Large intestine (tissue), 12 donors: ENCODE data around the gene RNF5. TPM values are rescaled to one million over a fixed set of nuclear protein-coding genes. Genes with fewer than 3 reads are reported as not detected.
A peak's percentile ranks its signal among the peaks of the same experiment; 100 is the strongest.

Experiments used
- DNase-seq, 2 donors: peaks; one replicate each; pipeline versions ENCODE4 v3.0.0 to v3.0.0-alpha.2; 2013
- H3K27ac ChIP-seq: one replicate; pipeline ENCODE4 v1.5.1; 2013; ENCODE audit warnings: low read length
- H3K27me3 ChIP-seq: 2 replicates; pipeline ENCODE4 v1.6.1; 2013; ENCODE audit warnings: low read length; ENCODE audit not compliant: control insufficient read depth, insufficient read depth
- H3K36me3 ChIP-seq: 2 replicates; pipeline ENCODE4 v1.6.1; 2013; ENCODE audit warnings: low read length; ENCODE audit not compliant: control insufficient read depth, insufficient read depth
- H3K4me1 ChIP-seq: one replicate; pipeline ENCODE4 v1.6.1; 2013; ENCODE audit warnings: low read length; ENCODE audit not compliant: control insufficient read depth, insufficient read depth
- H3K4me3 ChIP-seq: one replicate; pipeline ENCODE4 v1.5.1; 2013; ENCODE audit warnings: low read length
- H3K9me3 ChIP-seq: one replicate; pipeline ENCODE4 v1.6.1; 2013; ENCODE audit warnings: mild to moderate bottlenecking, low read depth, low read length, moderate library complexity; ENCODE audit not compliant: control insufficient read depth
- WGBS: methylation state at CpG from one replicate; pipeline ENCODE4 v1.1.5; 2013; ENCODE audit warnings: low lambda C conversion rate; ENCODE audit not compliant: insufficient coverage; 5-methylcytosine and 5-hydroxymethylcytosine counted together
- long read RNA-seq, 11 donors: transcript quantifications; one replicate each; lab custom pipeline, GENCODE V29; 2026
- polyA plus RNA-seq: library from polyadenylated mRNA; unstranded; fragments of 120-200 nt; gene quantifications from one replicate; pipeline ENCODE4 v1.2.1, GENCODE V29; 2013

The RNF5 gene
- 85.7 TPM for polyA plus RNA-seq
- long read RNA-seq, donor 1, transcript RNF5-203 (6 exons, 1,168 nt): major isoform, 27 of 41 reads
- long read RNA-seq, donor 1, partial matches to known transcripts: 14 of 41 reads
- long read RNA-seq, donor 1, other reads (novel, unspliced or antisense): 0 of 41 reads
- long read RNA-seq, donor 2, transcript RNF5-203 (6 exons, 1,168 nt): major isoform, 80 of 117 reads
- long read RNA-seq, donor 2, partial matches to known transcripts: 31 of 117 reads
- long read RNA-seq, donor 2, other reads (novel, unspliced or antisense): 6 of 117 reads
- long read RNA-seq, donor 3, transcript RNF5-203 (6 exons, 1,168 nt): major isoform, 68 of 138 reads
- long read RNA-seq, donor 3, partial matches to known transcripts: 62 of 138 reads
- long read RNA-seq, donor 3, other reads (novel, unspliced or antisense): 8 of 138 reads
- long read RNA-seq, donor 4, transcript RNF5-203 (6 exons, 1,168 nt): major isoform, 6 of 11 reads
- long read RNA-seq, donor 4, partial matches to known transcripts: 5 of 11 reads
- long read RNA-seq, donor 4, other reads (novel, unspliced or antisense): 0 of 11 reads
- long read RNA-seq, donor 5, transcript RNF5-203 (6 exons, 1,168 nt): major isoform, 42 of 55 reads
- long read RNA-seq, donor 5, partial matches to known transcripts: 8 of 55 reads
- long read RNA-seq, donor 5, other reads (novel, unspliced or antisense): 5 of 55 reads
- long read RNA-seq, donor 6, transcript RNF5-203 (6 exons, 1,168 nt): major isoform, 59 of 70 reads
- long read RNA-seq, donor 6, partial matches to known transcripts: 5 of 70 reads
- long read RNA-seq, donor 6, other reads (novel, unspliced or antisense): 6 of 70 reads
- long read RNA-seq, donor 7, transcript RNF5-203 (6 exons, 1,168 nt): major isoform, 17 of 17 reads
- long read RNA-seq, donor 7, partial matches to known transcripts: 0 of 17 reads
- long read RNA-seq, donor 7, other reads (novel, unspliced or antisense): 0 of 17 reads
- long read RNA-seq, donor 8, transcript RNF5-203 (6 exons, 1,168 nt): major isoform, 77 of 107 reads
- long read RNA-seq, donor 8, partial matches to known transcripts: 10 of 107 reads
- long read RNA-seq, donor 8, other reads (novel, unspliced or antisense): 20 of 107 reads
- long read RNA-seq, donor 9, transcript RNF5-203 (6 exons, 1,168 nt): major isoform, 51 of 118 reads
- long read RNA-seq, donor 9, partial matches to known transcripts: 51 of 118 reads
- long read RNA-seq, donor 9, other reads (novel, unspliced or antisense): 16 of 118 reads
- long read RNA-seq, donor 10, transcript RNF5-203 (6 exons, 1,168 nt): major isoform, 54 of 59 reads
- long read RNA-seq, donor 10, partial matches to known transcripts: 0 of 59 reads
- long read RNA-seq, donor 10, other reads (novel, unspliced or antisense): 5 of 59 reads
- long read RNA-seq, donor 11, transcript RNF5-203 (6 exons, 1,168 nt): major isoform, 22 of 22 reads
- long read RNA-seq, donor 11, partial matches to known transcripts: 0 of 22 reads
- long read RNA-seq, donor 11, other reads (novel, unspliced or antisense): 0 of 22 reads

GRCh38 chr6:32177788-32178546 is at the start of gene RNF5:
Gene RNF5 (plus strand): TSS chr6:32178405. CDS start chr6:32178512, 107 bp downstream.
- peak within 1 kb of the TSS; percentile 95 for H3K4me3 ChIP-seq
- peak within 1 kb of the TSS; percentile 85 for H3K27ac ChIP-seq
- peaks cover 27% of the 10 kb centered on the region for H3K36me3 ChIP-seq
- H3K27me3 ChIP-seq: no peaks in the 10 kb centered on the region
- 0% methylated on average over 2 of the region's 33 CpGs for WGBS
- H3K9me3 ChIP-seq: peaks cover 3% of the 10 kb centered on the region
- peak; percentile 100 for DNase-seq
- H3K4me1 ChIP-seq: peaks cover 20% of the 10 kb centered on the region

- DNase-seq: no peak
- no CpG with 5 or more reads among the region's 13 CpGs for WGBS
- H3K36me3 ChIP-seq: peaks cover 24% of the 10 kb centered on the region
- H3K27me3 ChIP-seq: no peaks in the 10 kb centered on the region
- peak overlapping the region; percentile 70 for H3K4me3 ChIP-seq
- peaks cover 24% of the 10 kb centered on the region for H3K4me1 ChIP-seq
- no peak overlapping the region for H3K27ac ChIP-seq
- no peaks in the 10 kb centered on the region for H3K9me3 ChIP-seq
Measured at GRCh38 chr6:32128751-32129296, 49.4 kb upstream of the RNF5 start.

GRCh38 chr6:32129297-32130088 is 48.7 kb upstream of the RNF5 start:
- WGBS: no CpG with 5 or more reads among the region's 22 CpGs
- H3K4me1 ChIP-seq: peaks cover 24% of the 10 kb centered on the region
- peak overlapping the region; percentile 76 for H3K27ac ChIP-seq

GRCh38 chr6:32131439-32131948 is 46.7 kb upstream of the RNF5 start:
- Histone ChIP-seq H3K36me3 (peaks cover 4% of the 10 kb centered on the region), H3K4me3 (no peak overlapping the region), H3K27me3 (no peaks in the 10 kb centered on the region), H3K27ac (no peak overlapping the region), H3K4me1 (peaks cover 22% of the 10 kb centered on the region), H3K9me3 (no peaks in the 10 kb centered on the region)
- WGBS: no CpG with 5 or more reads among the region's 14 CpGs
- no peak for DNase-seq

More at GRCh38 chr6:32129297-32130088, 48.7 kb upstream of the RNF5 start:
- no peaks in the 10 kb centered on the region for H3K9me3 ChIP-seq
- peaks cover 17% of the 10 kb centered on the region for H3K36me3 ChIP-seq
- no peak for DNase-seq
- no peaks in the 10 kb centered on the region for H3K27me3 ChIP-seq
- H3K4me3 ChIP-seq: peak overlapping the region; percentile 70

- no peak for DNase-seq
- Histone ChIP-seq H3K27me3 (no peaks in the 10 kb centered on the region), H3K36me3 (no peaks in the 10 kb centered on the region), H3K4me1 (peaks cover 16% of the 10 kb centered on the region), H3K9me3 (no peaks in the 10 kb centered on the region), H3K4me3 (no peak overlapping the region), H3K27ac (no peak overlapping the region)
Measured at GRCh38 chr6:32132110-32132509, 46.1 kb upstream of the RNF5 start.

GRCh38 chr6:32133786-32134185 is 44.4 kb upstream of the RNF5 start:
- H3K27me3 ChIP-seq: no peaks in the 10 kb centered on the region
- peaks cover 9% of the 10 kb centered on the region for H3K4me1 ChIP-seq
- H3K9me3 ChIP-seq: no peaks in the 10 kb centered on the region
- H3K27ac ChIP-seq: no peak overlapping the region
- DNase-seq: no peak
- no peak overlapping the region for H3K4me3 ChIP-seq
- H3K36me3 ChIP-seq: no peaks in the 10 kb centered on the region
- no CpG with 5 or more reads among the region's 4 CpGs for WGBS

- no peaks in the 10 kb centered on the region for H3K36me3 ChIP-seq
- H3K27ac ChIP-seq: no peak overlapping the region
- H3K9me3 ChIP-seq: no peaks in the 10 kb centered on the region
- peaks cover 17% of the 10 kb centered on the region for H3K4me1 ChIP-seq
- DNase-seq: no peak
- no peaks in the 10 kb centered on the region for H3K27me3 ChIP-seq
- no peak overlapping the region for H3K4me3 ChIP-seq
Measured at GRCh38 chr6:32137454-32137853, 40.8 kb upstream of the RNF5 start.

- no peak for DNase-seq
- no peak overlapping the region for H3K27ac ChIP-seq
- no peaks in the 10 kb centered on the region for H3K27me3 ChIP-seq
- no peak overlapping the region for H3K4me3 ChIP-seq
- H3K9me3 ChIP-seq: no peaks in the 10 kb centered on the region
- H3K4me1 ChIP-seq: peaks cover 17% of the 10 kb centered on the region
- no peaks in the 10 kb centered on the region for H3K36me3 ChIP-seq
- WGBS: 79% methylated on average over 2 of the region's 5 CpGs
Measured at GRCh38 chr6:32139590-32139989, 38.6 kb upstream of the RNF5 start.
